Left lobe of liver (tissue), 2 donors: Measurements from ENCODE around the gene VEGFC. TPM values are rescaled to one million over a fixed set of nuclear protein-coding genes. Genes with fewer than 3 reads are reported as not detected.

ENCODE experiments used
- ATAC-seq: fragments of 200-7000 bp; cut with Tn5 transposase; one replicate; pipeline ENCODE4 v1.9.1; 2020; ENCODE audit warnings: mild to moderate bottlenecking, moderate library complexity
- DNase-seq: peaks from one replicate; pipeline ENCODE4 v3.0.0-alpha.2; 2020; ENCODE audit warnings: low spot score
- total RNA-seq: library from RNA; stranded (reverse); gene quantifications from one replicate; pipeline ENCODE4 v1.2.1, GENCODE V29; 2021
- donor health status: DM: no; HTN: no; CAD: no; lungs with moderate emphysema.
- donor health status: DM: no; HTN: yes; CAD: no.

Gene VEGFC
- total RNA-seq, 1 donor from 2014 or later: 1.5 TPM

- DNase-seq: no peak
- no peak for ATAC-seq
These were observed 25.5 kb downstream of the VEGFC start for GRCh38 chr4:176767183-176767582.

GRCh38 chr4:176762661-176763308 lies 29.9 kb downstream of the VEGFC start:
- DNase-seq (no peak), ATAC-seq (no peak)

GRCh38 chr4:176761872-176762271 lies 30.9 kb downstream of the VEGFC start:
- no peak for ATAC-seq
- no peak for DNase-seq

GRCh38 chr4:176760471-176760870 lies 32.3 kb downstream of the VEGFC start:
- DNase-seq (no peak), ATAC-seq (no peak)

- ATAC-seq: no peak
- DNase-seq: no peak
These were observed 34.0 kb downstream of the VEGFC start for GRCh38 chr4:176758731-176759130.

GRCh38 chr4:176758323-176758722 lies 34.4 kb downstream of the VEGFC start:
- ATAC-seq (no peak), DNase-seq (no peak)

GRCh38 chr4:176755613-176756012 lies 37.1 kb downstream of the VEGFC start:
- ATAC-seq: no peak
- DNase-seq: no peak

- ATAC-seq (no peak), DNase-seq (no peak)
These were observed 37.7 kb downstream of the VEGFC start for GRCh38 chr4:176755001-176755400.

GRCh38 chr4:176753049-176753448 lies 39.7 kb downstream of the VEGFC start:
- no peak for DNase-seq
- no peak for ATAC-seq

GRCh38 chr4:176752191-176752749 lies 40.5 kb downstream of the VEGFC start:
- ATAC-seq (no peak), DNase-seq (no peak)

GRCh38 chr4:176751061-176751460 lies 41.7 kb downstream of the VEGFC start:
- no peak for ATAC-seq

GRCh38 chr4:176746846-176747245 lies 45.9 kb downstream of the VEGFC start:
- DNase-seq (no peak), ATAC-seq (no peak)

More at GRCh38 chr4:176751061-176751460, 41.7 kb downstream of the VEGFC start:
- no peak for DNase-seq

- ATAC-seq (no peak), DNase-seq (no peak)
These were observed 46.8 kb downstream of the VEGFC start for GRCh38 chr4:176745902-176746301.

- DNase-seq: no peak
These were observed 48.6 kb downstream of the VEGFC start for GRCh38 chr4:176744091-176744490.

GRCh38 chr4:176742211-176742610 lies 50.5 kb downstream of the VEGFC start:
- DNase-seq (no peak), ATAC-seq (no peak)

More at GRCh38 chr4:176744091-176744490, 48.6 kb downstream of the VEGFC start:
- ATAC-seq: no peak

- ATAC-seq: no peak
- no peak for DNase-seq
These were observed 51.5 kb downstream of the VEGFC start for GRCh38 chr4:176741253-176741652.

GRCh38 chr4:176735300-176735699 lies 57.4 kb downstream of the VEGFC start:
- no peak for DNase-seq
- ATAC-seq: no peak

- ATAC-seq (no peak), DNase-seq (no peak)
These were observed 58.3 kb downstream of the VEGFC start for GRCh38 chr4:176734461-176734860.

- ATAC-seq (no peak), DNase-seq (no peak)
These were observed 63.2 kb downstream of the VEGFC start for GRCh38 chr4:176729489-176729888.

- no peak for ATAC-seq
These were observed 65.9 kb downstream of the VEGFC start for GRCh38 chr4:176726803-176727202.

GRCh38 chr4:176721459-176721858 lies 71.3 kb downstream of the VEGFC start:
- no peak for ATAC-seq
- DNase-seq: no peak

More at GRCh38 chr4:176726803-176727202, 65.9 kb downstream of the VEGFC start:
- no peak for DNase-seq

- no peak for ATAC-seq
- no peak for DNase-seq
These were observed 73.8 kb downstream of the VEGFC start for GRCh38 chr4:176718881-176719280.

- DNase-seq: no peak
- no peak for ATAC-seq
These were observed 75.5 kb downstream of the VEGFC start for GRCh38 chr4:176717237-176717636.
